HG03354 (cell line): ENCODE results near the gene GUCY2D.

Source experiments
- ATAC-seq: cut with Tn5 transposase; IDR thresholded peaks from one replicate; pipeline ENCODE4 v1.9.1; 2021; ENCODE audit warnings: mild to moderate bottlenecking; ENCODE audit not compliant: unreplicated experiment, poor library complexity, severe bottlenecking

GUCY2D gene

GRCh38 chr17:8039611-8040168 lies 37.3 kb downstream of the GUCY2D start:
- ATAC-seq, result no peak

DNA sequence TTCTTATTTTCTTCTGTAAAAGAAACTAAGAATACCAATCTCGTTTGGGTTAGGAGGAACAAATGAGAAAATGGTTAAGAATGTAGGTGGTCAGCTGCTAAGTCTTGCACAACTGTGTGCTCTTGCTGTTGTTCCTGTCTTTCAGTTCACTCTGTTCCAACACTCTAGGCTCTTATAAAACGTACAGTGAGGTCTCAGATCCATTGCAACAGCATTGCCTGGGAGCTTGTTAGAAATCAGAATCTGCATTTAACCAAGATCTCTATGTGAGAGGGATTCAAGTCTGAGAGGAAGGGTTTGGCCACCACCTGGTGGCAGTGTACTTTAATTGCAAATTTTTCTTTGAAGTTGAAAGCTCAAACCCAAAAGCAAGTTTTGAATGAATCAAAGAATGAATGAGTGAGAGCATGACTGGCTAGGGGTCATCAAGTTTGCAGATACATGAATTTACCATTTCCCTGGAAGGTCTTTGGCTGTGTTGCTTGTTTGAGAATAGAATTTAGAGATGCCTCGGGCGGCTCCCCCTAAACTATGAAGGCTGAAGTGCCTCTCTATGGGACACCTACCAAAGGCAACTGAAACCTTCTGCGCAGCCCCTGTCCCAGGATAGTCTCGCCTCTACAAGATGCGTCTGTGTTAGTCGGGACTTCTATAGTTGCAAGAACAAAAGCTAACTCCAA lies 39.0 kb downstream of the GUCY2D start:
- no peak for ATAC-seq

DNA sequence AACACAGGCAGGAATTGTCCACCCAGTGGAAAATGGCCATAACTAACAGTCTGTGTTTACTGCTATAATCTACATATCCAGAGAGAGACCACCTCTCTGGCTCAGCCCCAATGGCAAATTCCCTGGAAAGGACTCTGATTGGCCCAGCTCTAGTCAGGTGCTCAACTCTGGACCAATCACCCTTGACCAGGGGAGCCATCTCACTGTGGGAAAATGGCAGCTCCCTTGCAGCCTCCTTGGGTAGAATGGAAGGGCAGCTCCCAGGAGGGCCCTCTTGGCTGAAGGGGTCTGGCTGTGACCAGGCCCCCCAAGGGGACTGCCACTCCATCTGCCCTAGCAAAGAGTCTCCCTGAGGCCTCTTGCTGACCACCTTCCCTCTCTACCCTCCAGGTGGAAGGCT lies 39.6 kb downstream of the GUCY2D start:
- ATAC-seq, result no peak

- ATAC-seq, result no peak
Observed at GRCh38 chr17:8044819-8045810, 42.7 kb downstream of the GUCY2D start.

DNA sequence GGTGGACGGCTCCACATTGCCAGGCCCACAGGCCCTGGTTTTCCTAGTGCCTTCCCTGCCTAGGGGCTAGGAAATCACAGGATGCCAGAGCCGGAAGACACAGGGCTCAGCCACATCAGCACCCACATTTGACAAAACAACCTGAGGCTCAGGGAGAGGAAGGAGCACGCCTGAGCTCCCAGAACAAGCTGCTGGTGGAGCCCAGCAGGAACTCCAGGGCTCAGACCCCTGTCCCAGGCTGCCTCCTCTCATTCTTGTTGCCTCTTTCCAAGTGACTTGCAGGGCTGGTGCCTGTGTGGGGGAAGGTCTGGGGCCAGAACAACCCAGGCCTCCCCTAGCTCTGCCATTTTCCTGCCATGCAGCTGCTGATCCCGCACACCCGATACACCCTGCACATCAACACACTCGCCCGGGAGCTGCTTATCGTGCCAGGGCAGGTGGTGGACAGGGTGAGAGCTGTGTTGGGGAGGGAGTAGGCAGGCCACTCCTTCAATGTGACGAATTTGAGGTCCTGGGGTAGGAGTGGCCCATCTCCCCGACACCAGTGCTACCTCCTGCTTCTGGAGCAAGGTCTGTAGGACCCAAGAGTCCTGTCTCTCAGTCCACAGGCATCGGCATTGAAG lies 44.0 kb downstream of the GUCY2D start:
- ATAC-seq, result no peak

GRCh38 chr17:8046929-8047768 lies 44.7 kb downstream of the GUCY2D start:
- no peak for ATAC-seq

GRCh38 chr17:8047769-8048110 lies 45.3 kb downstream of the GUCY2D start:
- ATAC-seq, result no peak

- ATAC-seq, result no peak
Observed at GRCh38 chr17:8048236-8048635, 45.8 kb downstream of the GUCY2D start.

GRCh38 chr17:8048736-8049135 lies 46.3 kb downstream of the GUCY2D start:
- ATAC-seq, result no peak

- ATAC-seq, result no peak
Observed at GRCh38 chr17:8051831-8052230, 49.4 kb downstream of the GUCY2D start.

DNA sequence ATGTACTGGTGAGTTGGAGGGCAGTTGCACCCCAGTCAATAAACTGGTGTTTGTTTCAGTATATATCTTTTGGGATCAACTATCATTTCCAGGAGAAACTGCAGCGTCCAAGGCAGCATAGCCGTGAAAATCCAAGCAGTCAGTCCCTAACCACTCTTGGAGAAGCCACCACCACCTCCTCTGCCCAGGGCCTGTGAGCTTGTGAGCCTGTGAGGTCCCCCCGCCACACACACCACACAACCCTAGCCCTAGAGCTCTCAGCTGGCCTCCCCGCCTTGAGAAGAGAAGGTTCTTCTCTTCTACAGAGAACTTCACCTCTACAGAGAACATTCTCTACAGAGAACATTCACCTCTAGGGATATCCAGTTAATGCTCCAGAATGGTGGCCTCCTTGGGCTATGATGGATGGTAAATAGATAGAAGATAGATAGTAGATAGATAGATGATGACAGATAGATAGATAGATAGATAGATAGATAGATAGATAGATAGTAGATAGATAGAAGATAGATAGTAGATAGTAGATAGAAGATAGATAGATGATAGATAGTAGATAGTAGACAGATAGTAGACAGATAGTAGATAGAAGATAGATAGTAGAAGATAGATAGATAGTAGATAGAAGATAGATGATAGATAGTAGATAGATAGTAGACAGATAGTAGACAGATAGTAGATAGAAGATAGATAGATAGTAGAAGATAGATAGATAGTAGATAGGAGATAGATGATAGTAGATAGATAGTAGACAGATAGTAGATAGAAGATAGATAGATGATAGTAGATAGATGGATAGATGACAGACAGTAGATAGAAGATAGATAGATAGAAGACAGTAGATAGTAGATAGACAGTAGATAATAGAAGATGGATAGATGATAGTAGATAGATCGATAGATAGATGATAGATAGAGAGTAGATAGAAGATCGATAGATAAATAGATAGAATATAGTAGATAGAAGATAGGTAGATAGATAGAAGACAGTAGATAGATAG lies 50.1 kb downstream of the GUCY2D start:
- ATAC-seq, result no peak

DNA sequence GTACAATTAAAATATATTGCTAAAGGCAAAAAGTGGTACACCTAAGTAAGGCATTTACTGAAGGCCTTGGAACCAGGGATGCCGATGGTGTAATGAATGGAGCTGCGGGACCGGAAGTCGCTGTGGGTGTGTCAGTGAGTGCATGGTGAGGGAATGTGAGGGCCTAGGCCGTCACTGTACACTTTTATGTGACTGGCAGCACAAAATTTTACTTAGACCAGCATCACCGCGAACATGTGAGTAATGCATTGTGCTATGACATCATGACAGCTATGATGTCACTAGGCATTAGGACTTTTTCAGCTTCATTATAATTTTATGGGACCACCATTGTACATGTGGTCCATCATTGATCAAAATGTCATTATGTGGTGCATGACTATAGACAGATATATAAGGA lies 51.2 kb downstream of the GUCY2D start:
- no peak for ATAC-seq

- no peak for ATAC-seq
Observed at GRCh38 chr17:8055851-8056231, 53.4 kb downstream of the GUCY2D start.

GRCh38 chr17:8056232-8056975 lies 54.0 kb downstream of the GUCY2D start:
- peak; percentile 66 for ATAC-seq

GRCh38 chr17:8056976-8057625 lies 54.7 kb downstream of the GUCY2D start:
- ATAC-seq, result no peak

- no peak for ATAC-seq
Observed at GRCh38 chr17:8057691-8058114, 55.3 kb downstream of the GUCY2D start.

GRCh38 chr17:8059131-8059530 lies 56.7 kb downstream of the GUCY2D start:
- no peak for ATAC-seq
